Neuron (in vitro differentiated cells): ENCODE data around the gene PPFIBP1.

ENCODE experiments used
- H2AFZ ChIP-seq: one replicate; pipeline ENCODE4 v1.6.1; 2013; ENCODE audit warnings: low read depth, mild to moderate bottlenecking, inconsistent platforms, low read length, moderate library complexity
- H3K27me3 ChIP-seq: one replicate; pipeline ENCODE4 v1.6.1; 2013; ENCODE audit warnings: low read length; ENCODE audit not compliant: insufficient read depth
- H3K36me3 ChIP-seq: one replicate; pipeline ENCODE4 v1.6.1; 2013; ENCODE audit warnings: low read length; ENCODE audit not compliant: insufficient read depth
- H3K4me1 ChIP-seq: one replicate; pipeline ENCODE4 v1.6.1; 2013; ENCODE audit warnings: low read length; ENCODE audit not compliant: insufficient read depth
- H3K4me3 ChIP-seq: 2 replicates; pipeline ENCODE4 v1.5.1; 2013; ENCODE audit warnings: mild to moderate bottlenecking, low read length, moderate library complexity
- H3K9me3 ChIP-seq: one replicate; pipeline ENCODE4 v1.6.1; 2013; ENCODE audit warnings: low read length

The PPFIBP1 gene

DNA sequence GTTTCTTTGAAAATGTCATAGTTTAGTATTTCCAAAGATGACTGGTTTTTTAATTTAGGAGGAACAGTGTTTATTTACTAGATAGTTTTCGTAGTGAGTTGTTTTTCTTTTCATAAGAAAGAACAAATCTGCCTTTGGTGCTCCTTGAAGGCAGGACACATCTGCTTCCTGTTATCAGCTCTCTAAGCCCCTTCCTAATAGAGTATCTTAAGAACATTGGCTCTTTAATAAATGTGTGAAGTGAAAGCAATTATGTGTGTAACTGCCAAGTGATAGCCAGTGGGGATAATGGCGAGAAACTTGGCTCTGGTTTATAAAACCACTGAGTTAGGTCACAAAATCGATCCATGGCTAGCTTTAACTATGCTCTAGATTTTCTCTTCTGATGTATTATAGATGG lies 23.5 kb upstream of the PPFIBP1 start:
- Histone ChIP-seq H3K36me3 (no peaks in the 10 kb centered on the region), H3K9me3 (no peaks in the 10 kb centered on the region), H3K27me3 (no peaks in the 10 kb centered on the region), H2AFZ (no peak overlapping the region), H3K4me1 (no peaks in the 10 kb centered on the region), H3K4me3 (no peak overlapping the region)

DNA sequence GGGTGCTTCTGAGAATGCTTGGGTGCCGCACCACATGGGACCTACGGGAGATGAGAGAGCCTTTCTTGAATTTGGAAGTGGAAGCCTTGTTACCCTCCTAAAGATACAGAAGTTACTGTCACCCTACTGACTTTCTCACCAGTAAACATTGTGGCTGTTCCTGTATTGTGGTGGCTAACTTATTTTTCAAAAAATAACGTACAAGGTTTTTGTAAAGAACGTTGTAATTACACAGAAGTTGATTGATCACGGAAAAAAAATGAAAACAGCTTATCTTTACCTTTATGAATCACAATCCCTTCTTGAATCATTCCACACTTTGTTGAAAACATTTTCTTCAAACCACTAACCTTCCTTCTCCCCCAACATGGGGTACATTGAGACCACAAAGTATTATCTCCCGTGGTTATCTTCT lies 22.0 kb upstream of the PPFIBP1 start:
- Histone ChIP-seq H3K9me3 (no peaks in the 10 kb centered on the region), H3K36me3 (no peaks in the 10 kb centered on the region), H3K4me3 (no peak overlapping the region), H2AFZ (no peak overlapping the region), H3K27me3 (no peaks in the 10 kb centered on the region), H3K4me1 (no peaks in the 10 kb centered on the region)

DNA sequence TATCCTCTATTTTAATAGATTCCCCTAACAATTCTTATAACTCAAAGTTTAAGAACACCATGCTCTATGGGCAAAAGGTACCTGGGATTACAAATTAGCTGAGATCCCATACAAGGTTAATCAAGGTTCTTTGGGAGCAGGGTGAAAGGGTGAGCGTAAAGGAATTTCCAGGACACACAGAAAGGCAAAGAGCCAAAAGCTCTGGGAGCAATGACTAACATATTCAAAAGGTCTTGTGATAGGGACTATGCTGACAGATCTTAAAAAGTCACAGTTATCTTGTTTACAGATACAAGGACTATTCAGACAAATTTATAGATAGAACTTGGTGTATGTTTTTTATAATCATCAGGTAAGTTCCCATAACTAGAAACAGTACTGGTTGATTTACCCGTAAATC lies 19.5 kb upstream of the PPFIBP1 start:
- H3K36me3 ChIP-seq, result no peaks in the 10 kb centered on the region
- H2AFZ ChIP-seq, result no peak overlapping the region
- no peaks in the 10 kb centered on the region for H3K27me3 ChIP-seq
- no peak overlapping the region for H3K4me3 ChIP-seq
- H3K4me1 ChIP-seq, result no peaks in the 10 kb centered on the region
- no peaks in the 10 kb centered on the region for H3K9me3 ChIP-seq

DNA sequence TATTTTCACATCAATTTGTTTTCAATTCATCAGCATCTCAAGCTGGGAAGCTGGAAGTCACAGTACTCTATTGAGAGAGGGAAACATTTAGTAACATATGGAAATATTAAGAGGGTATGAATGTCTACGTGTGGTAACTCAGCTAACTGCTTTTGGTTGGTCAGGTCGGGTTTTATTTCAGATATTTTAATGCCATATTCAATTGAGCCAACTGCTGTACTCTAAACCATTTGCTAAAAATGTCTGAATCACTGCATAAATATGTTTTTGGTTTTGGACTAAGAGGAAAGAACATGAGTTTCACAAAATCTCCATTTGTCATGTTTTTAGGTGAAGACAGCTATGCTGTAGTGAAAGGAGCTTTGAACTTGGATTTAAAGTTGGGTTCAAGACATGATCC lies 18.9 kb upstream of the PPFIBP1 start:
- Histone ChIP-seq H3K4me3 (no peak overlapping the region), H3K27me3 (no peaks in the 10 kb centered on the region), H3K4me1 (no peaks in the 10 kb centered on the region), H2AFZ (no peak overlapping the region), H3K36me3 (no peaks in the 10 kb centered on the region), H3K9me3 (no peaks in the 10 kb centered on the region)

DNA sequence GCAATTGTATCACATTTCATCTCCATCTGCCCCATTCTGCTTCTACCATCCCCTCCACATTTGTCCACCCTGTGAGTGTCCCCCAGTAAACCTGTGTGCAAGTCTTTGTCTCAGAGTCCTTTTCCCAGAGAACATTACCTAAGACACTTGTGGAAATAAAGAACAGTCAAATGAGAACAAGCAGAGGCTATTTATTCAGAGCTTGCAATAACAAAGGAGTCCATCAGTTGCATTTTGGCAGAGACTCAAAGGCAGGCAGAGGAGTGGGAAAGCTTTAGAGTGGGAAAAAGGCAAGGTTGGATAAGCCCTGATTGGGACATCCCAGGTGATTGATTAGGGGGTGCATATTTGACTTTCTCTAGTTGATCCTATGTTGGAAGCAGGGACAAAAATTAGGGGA lies 18.2 kb upstream of the PPFIBP1 start:
- Histone ChIP-seq H3K27me3 (no peaks in the 10 kb centered on the region), H3K4me1 (no peaks in the 10 kb centered on the region), H2AFZ (no peak overlapping the region), H3K4me3 (no peak overlapping the region), H3K9me3 (no peaks in the 10 kb centered on the region), H3K36me3 (no peaks in the 10 kb centered on the region)

DNA sequence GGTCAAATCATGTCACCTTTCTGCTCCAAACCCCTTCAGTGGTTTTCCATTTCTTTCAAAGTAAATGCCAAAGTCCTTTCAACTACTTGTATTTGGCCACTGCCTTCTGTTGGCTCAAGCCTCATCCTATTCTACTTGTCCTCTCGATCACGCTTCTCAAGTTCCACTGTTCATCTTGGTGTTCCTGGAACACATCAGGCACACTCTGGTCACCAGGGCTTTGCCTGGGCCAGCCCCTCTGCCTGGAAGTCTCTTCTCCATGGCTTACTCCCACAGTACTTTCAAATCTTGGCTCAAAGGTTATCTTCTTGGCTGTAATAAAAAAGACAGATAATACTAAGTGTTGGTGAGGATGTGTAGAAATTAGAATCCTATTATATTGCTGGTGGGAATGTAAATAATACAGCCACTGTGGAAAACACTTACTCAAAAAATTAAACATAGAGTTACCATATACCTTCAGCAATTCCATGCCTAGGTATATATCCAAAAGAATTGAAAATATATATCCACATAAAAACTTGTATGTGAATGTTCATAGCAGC lies 17.3 kb upstream of the PPFIBP1 start:
- no peak overlapping the region for H2AFZ ChIP-seq
- H3K36me3 ChIP-seq, result no peaks in the 10 kb centered on the region
- H3K4me1 ChIP-seq, result peaks cover 9% of the 10 kb centered on the region
- H3K9me3 ChIP-seq, result no peaks in the 10 kb centered on the region
- no peak overlapping the region for H3K4me3 ChIP-seq
- no peaks in the 10 kb centered on the region for H3K27me3 ChIP-seq

DNA sequence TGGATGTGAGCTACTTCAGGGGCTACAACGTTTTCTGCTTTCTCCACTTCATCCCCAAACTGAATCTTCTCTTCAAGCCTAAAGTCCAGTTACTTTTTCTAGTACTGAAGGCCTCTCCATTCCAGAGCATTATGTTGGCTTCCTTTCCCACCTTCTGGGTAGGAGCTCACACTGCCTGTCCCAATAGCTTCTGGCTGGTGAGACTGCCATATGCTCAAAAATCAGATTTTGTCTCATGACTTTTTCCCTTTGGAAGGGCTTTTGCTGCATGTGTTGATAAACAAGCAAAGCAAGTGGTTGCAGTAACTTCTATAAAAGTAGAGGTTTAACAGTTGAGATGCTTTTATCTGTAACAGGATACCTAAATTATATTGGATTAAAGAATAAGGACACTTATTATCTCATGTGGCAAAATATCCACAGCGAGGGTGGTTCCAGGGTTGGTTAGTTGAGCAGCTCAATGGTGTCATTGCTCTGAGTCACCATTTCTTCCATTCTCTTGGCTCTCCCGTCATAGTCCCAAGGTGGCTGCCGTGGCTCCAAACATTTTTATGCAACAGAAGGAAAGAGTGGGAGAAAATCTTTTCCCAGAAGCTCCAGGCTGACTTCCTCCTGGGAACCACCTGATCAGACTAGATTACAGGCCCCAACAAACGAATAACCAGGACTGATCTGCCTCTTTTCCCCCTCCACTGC lies 15.1 kb upstream of the PPFIBP1 start:
- Histone ChIP-seq H3K9me3 (no peaks in the 10 kb centered on the region), H2AFZ (no peak overlapping the region), H3K27me3 (no peaks in the 10 kb centered on the region), H3K4me3 (no peak overlapping the region), H3K36me3 (no peaks in the 10 kb centered on the region), H3K4me1 (peaks cover 15% of the 10 kb centered on the region)

DNA sequence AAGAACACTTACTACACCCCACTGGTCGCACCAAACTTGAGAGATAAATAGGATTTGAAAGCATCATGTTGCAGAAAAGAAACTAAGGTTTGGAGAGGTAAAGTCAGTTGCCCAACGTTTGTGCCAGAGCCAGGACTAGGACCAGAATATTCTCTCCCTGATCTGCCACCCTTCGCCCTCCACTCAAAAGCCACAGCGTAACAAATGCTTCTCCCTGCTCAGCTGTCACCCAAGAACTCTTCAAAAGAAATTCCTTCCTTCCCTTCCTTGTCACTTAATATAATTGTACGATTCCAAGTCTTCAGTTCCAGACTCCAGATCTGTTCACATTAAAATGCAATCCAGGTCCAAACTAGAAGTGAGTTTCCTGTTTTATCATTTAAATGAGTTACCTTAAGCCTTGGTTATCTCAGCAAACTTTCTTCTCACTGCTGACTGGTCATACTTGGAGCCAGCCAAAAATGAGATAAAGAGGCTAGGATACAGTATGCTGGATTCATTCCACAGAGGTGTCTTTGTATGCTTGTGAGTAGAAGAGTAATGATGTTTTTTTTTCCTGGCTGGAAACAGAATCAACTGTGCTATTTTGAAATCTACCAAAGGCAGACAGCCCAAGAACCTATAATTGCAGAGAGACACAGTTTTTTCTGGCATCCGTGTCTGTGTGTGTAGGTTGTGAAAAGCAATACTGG lies 12.8 kb upstream of the PPFIBP1 start:
- Histone ChIP-seq H2AFZ (no peak overlapping the region), H3K36me3 (no peaks in the 10 kb centered on the region), H3K27me3 (no peaks in the 10 kb centered on the region), H3K9me3 (no peaks in the 10 kb centered on the region), H3K4me3 (no peak overlapping the region), H3K4me1 (peaks cover 15% of the 10 kb centered on the region)

DNA sequence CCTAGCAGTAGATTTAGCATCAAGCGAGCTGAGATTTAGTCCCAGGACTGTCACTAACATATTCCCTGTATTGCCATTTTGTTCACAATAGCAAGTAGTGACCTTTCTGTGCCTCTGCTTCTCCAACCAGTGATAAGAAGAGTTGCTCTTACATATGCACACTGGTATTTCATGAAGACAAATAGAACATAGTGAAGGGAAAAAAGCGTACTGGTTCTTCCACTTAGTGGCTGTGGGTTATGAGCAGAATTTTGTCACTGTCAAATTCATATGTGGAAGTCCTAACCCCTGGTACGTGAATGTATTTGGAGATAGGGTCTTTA lies 12.3 kb upstream of the PPFIBP1 start:
- Histone ChIP-seq H3K4me3 (no peak overlapping the region), H3K4me1 (peaks cover 15% of the 10 kb centered on the region), H2AFZ (no peak overlapping the region), H3K9me3 (no peaks in the 10 kb centered on the region), H3K36me3 (no peaks in the 10 kb centered on the region), H3K27me3 (no peaks in the 10 kb centered on the region)

DNA sequence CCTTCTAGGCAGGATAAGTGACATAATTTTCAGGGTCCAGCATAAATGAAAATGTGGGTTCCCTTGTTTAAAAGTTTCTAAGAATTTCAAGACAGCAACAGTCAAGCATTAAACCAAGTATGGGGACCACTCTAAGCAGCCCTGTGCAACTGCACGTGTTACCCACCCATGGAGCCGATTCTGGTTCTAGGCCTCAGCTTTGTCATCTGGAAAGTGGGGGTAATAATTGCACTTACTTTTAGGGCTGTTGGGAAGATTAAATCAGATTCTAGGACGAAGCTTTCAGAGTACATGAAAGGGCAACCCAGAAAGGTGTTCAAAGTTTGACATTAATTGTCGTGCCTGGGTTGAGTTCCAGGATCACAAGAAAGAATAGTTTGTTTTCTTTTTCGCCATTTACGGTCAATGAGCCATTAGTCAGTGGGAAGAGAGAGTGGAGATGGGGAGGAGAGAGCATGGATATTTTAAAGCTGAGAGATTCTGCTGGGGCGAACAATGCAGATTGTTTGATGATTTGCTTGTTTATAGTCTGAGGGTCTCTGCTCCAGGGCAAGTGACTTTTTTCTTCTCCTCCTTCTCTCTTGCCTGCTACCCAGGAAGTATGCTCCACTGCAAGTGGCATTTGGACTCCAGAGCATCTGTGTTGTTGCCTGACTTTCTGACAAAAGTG lies 10.7 kb upstream of the PPFIBP1 start:
- Histone ChIP-seq H3K4me1 (peaks cover 15% of the 10 kb centered on the region), H3K27me3 (no peaks in the 10 kb centered on the region), H3K36me3 (no peaks in the 10 kb centered on the region)

DNA sequence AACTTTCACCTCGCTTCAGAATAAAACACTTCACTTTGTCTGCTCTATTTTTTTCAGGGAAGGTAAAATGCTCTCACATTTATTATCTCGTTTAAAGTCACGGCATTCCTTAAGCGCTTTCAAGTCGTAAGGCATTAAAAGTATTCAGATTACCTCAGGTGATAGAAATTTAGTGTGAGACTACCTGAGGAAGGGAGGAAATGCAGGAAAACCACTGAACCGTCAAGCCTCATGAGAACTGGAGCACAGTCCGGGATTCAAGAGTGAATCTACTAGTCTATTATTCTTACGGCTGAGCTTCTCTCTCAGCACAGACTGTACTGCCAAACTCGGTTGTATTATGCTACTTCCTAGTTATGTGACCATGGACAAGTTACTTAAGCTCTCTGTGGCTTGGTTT lies 8.3 kb upstream of the PPFIBP1 start:
- Histone ChIP-seq H3K9me3 (no peaks in the 10 kb centered on the region), H3K36me3 (no peaks in the 10 kb centered on the region), H3K4me1 (peaks cover 15% of the 10 kb centered on the region), H3K4me3 (no peak overlapping the region), H2AFZ (no peak overlapping the region), H3K27me3 (no peaks in the 10 kb centered on the region)

More for the DNA sequence above, 10.7 kb upstream of the PPFIBP1 start:
- Histone ChIP-seq H3K4me3 (no peak overlapping the region), H2AFZ (no peak overlapping the region), H3K9me3 (no peaks in the 10 kb centered on the region)

DNA sequence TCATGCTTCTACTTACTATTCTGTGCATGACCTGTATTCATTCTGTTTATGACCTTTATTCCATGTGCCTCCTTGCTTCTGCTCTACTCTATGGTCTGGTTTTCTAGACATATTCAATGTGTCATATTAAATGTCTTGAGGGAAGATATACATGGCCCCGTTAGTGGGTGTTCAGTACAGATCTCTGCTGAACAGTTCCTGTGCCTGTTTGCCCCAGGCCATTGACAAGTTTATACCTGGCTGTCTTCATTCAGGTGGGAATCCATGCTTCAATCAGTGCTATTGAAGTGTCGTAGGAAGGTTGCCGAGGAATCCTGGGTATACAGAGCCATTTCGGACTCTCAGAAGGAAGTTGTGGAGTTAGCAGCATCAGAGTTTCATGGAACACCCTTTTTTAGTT lies 7.4 kb upstream of the PPFIBP1 start:
- H3K9me3 ChIP-seq, result no peaks in the 10 kb centered on the region

DNA sequence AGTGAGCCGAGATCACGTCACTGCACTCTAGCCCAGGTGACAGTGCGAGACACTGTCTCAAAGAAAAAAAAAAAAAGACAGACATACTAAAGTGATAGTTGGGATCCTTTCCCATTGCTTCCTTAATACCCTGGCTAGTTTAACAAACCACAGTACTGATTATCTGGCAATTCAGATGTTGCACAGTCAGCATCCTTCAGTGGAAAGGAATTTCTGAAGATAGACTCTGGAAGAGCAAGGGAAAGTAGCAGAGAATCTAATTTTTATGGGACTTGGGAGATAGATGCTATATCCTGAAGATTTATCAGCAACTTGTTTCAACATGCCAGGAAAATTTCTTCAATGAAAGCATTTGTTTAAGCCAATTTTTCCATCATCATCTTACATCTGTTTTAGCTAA lies 6.5 kb upstream of the PPFIBP1 start:
- peaks cover 5% of the 10 kb centered on the region for H3K4me1 ChIP-seq

More for the DNA sequence above, 7.4 kb upstream of the PPFIBP1 start:
- Histone ChIP-seq H3K27me3 (no peaks in the 10 kb centered on the region), H3K4me3 (no peak overlapping the region), H3K4me1 (peaks cover 7% of the 10 kb centered on the region), H2AFZ (no peak overlapping the region), H3K36me3 (no peaks in the 10 kb centered on the region)

More for the DNA sequence above, 6.5 kb upstream of the PPFIBP1 start:
- H3K36me3 ChIP-seq, result no peaks in the 10 kb centered on the region
- H3K4me3 ChIP-seq, result no peak overlapping the region
- H2AFZ ChIP-seq, result no peak overlapping the region
- no peaks in the 10 kb centered on the region for H3K9me3 ChIP-seq
- H3K27me3 ChIP-seq, result no peaks in the 10 kb centered on the region
